GM12875 (cell line): ENCODE data around the gene EME2.

Source experiments
- H3K4me3 ChIP-seq: one replicate; pipeline ENCODE4 v1.5.1; 2011; ENCODE audit warnings: low read depth, low read length, control low read depth
- CTCF ChIP-seq: IDR thresholded peaks from 2 replicates; pipeline ENCODE4 v1.5.1; 2011; ENCODE audit warnings: low read depth, mild to moderate bottlenecking, control low read depth, inconsistent platforms, low read length, moderate library complexity, borderline replicate concordance; ENCODE audit not compliant: insufficient read depth

EME2 gene

DNA sequence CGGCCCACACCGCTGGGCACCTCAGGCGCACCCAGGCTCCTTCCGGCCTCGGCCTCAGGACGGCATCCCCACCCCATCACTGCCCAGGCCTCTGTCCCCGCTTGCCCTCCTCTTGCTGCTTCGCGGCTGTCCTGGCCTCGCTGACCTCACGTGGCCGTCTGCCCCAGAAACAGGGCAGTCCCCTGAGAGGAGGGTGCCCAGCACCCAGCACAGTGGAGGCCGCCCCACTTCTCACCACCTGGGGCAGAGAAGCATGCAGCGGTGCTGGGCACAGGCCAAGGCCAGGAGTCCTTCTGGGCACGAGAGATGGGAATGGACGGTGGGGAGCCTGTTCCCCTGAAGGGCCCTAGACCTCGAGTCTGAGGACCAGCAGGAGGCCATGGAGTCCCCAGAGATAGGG, 45.1 kb downstream of the EME2 start:
- no peak for TF ChIP-seq CTCF
- H3K4me3 ChIP-seq = no peak overlapping the region

DNA sequence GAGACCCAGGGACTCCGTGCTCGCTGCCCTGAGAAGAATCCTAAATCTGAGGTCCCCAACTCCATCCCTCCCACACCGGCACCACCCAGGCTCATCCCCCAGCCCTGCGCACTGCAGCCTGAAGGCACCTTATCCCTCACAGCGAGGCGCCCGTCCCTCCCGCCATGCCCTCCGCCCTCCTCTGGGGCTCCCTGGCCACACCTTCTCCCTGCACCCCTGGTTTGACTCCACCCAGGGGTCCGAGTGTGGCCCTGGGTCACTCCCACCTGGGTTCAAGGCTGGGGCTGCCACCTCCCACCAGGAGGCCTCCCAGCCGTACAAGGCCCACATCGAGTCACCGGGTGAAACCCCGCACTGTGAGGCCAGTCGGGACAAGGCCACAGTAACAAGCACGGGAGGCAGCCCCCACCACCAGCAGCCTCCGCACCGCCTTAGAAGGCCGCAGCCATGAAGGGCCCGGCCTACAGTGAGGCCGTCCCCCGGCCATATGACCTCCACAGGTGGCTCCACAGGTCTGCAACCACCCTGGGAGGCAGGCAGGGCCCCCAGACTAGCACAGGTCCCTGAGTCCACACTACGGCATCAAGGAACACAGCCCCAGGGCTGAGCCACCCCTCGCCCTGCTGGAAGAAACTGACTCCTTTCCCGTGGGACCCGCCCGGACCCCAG, 45.7 kb downstream of the EME2 start:
- no peak for TF ChIP-seq CTCF
- H3K4me3 ChIP-seq = no peak overlapping the region

GRCh38 chr16:1818873-1819525, 46.4 kb downstream of the EME2 start:
- no peak overlapping the region for H3K4me3 ChIP-seq
- TF ChIP-seq CTCF = no peak

DNA sequence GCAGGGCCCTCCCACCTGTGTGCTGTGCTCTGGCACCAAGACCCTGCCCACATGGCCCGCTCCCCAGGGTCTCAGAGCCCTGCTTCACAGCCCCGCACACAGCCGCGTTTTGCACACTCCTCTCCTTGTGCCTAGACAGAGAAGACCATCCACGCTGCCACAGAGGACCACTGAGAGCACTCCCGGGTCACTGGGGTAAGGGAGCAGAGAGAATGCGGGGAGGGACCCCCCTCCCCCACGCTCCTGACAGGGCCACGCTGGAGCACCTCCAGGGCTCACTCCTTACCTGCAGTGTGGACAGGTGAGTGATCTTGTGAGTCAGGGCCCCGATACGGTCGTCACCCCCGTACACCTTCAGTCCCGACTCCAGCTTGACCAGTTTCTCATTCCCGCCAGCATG, 47.0 kb downstream of the EME2 start:
- TF ChIP-seq CTCF = no peak
- no peak overlapping the region for H3K4me3 ChIP-seq

DNA sequence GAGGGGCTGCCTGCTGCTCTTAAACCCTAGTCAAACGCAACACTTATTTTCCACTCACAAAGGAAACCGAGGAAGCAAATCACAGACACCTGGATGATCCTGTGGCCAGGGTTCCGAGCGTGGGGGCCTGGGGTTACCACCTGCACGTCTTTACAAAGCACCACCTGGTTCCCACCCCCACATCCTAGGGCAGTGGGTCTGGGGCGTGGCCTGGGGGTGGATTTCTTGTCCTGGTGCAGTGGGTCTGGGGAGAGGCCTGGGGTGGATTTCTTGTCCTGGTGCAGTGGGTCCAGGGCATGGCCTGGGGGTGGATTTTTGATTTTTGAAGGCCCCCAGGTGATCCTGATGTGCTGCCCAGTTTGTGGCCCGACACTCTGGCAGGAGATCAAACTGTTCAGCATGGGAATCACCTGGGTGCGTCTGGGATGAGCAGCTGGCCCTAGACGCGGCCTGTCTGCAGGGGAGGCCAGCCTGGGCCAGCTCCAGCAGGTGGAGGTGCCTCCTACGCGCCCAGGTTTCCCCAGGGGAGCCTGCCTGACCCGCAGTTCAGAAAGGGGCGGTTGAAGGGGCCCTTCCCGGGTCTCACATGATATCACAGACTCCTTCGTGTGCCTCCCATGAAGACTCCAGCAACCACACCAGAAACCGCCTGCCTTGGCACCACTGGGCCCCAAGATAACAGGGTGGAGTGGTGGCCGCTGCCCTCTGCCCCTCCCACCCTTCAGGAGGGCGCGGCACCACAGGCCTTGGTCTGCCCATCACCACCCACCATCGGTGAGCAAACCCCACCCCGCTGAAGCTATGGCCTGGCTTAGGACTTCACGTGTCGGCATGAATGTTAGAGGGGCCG, 47.7 kb downstream of the EME2 start:
- no peak for TF ChIP-seq CTCF

GRCh38 chr16:1820946-1821290, 48.3 kb downstream of the EME2 start:
- H3K4me3 ChIP-seq = no peak overlapping the region
- no peak for TF ChIP-seq CTCF

More for the DNA sequence above, 47.7 kb downstream of the EME2 start:
- no peak overlapping the region for H3K4me3 ChIP-seq
